Vagina (tissue), 2 donors: ENCODE measurements around the gene OTULINL.

Experiments
- POLR2A ChIP-seq, 2 donors: fragments of 450-650 bp; IDR thresholded peaks; one replicate each; pipeline ENCODE4 v1.6.1; 2017; ENCODE audit warnings: antibody characterized with exemption in 2 of 2, mild to moderate bottlenecking in 2 of 2, moderate library complexity in 2 of 2
- TF ChIP-seq, protein P1 (sequence below), 3 experiments: fragments of 450-650 bp in 2 of 3; fragments of 200-600 bp in 1 of 3; sonication (generic) in 1 of 3; IDR thresholded peaks; one replicate each; pipeline ENCODE4 v1.5.1; 2017 to 2019; ENCODE audit warnings: antibody characterized with exemption in 3 of 3, mild to moderate bottlenecking in 2 of 3, moderate library complexity in 2 of 3

DNA sequence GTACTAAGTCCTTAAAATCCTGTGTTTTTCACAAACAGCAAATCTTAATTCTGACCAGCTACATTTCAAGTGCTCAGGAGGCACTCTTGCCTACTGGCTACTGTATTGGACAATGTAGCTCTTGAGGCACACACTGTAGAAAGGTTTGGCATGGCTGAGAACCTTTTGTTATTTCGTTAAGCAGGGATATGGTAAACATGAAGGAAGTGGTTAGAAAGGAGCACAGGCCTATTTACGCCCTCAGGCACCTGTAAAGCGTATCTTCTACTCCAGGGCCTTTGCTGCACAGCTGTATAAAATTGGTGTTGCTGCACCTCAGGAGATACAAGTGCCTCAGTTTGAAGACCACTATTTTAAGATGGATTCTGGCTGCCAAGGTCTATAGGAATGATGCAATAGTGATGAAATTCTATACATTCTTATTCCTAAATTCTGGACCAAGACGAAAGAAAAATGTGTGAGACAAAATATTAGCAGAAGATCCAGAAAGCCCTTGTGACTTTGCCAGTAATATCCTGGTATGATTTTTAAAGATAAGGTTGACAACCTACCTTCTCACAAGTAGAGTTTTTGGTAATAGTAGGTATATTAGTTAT is 73.7 kb downstream of the OTULINL start:
- no peak for TF ChIP-seq POLR2A (IDR thresholded peaks at IDR 0.05)
- TF ChIP-seq, protein P1, sequence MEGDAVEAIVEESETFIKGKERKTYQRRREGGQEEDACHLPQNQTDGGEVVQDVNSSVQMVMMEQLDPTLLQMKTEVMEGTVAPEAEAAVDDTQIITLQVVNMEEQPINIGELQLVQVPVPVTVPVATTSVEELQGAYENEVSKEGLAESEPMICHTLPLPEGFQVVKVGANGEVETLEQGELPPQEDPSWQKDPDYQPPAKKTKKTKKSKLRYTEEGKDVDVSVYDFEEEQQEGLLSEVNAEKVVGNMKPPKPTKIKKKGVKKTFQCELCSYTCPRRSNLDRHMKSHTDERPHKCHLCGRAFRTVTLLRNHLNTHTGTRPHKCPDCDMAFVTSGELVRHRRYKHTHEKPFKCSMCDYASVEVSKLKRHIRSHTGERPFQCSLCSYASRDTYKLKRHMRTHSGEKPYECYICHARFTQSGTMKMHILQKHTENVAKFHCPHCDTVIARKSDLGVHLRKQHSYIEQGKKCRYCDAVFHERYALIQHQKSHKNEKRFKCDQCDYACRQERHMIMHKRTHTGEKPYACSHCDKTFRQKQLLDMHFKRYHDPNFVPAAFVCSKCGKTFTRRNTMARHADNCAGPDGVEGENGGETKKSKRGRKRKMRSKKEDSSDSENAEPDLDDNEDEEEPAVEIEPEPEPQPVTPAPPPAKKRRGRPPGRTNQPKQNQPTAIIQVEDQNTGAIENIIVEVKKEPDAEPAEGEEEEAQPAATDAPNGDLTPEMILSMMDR (IDR thresholded peaks at IDR 0.05), result no peak
